Measurements from ENCODE around the gene RRAGA. TPM values are rescaled to one million over a fixed set of nuclear protein-coding genes. Genes with fewer than 3 reads are reported as not detected.

Gene RRAGA
- total RNA-seq, 4 donors from 2014 or later, result 43.2 to 56.0 (median 52.4) TPM

DNA sequence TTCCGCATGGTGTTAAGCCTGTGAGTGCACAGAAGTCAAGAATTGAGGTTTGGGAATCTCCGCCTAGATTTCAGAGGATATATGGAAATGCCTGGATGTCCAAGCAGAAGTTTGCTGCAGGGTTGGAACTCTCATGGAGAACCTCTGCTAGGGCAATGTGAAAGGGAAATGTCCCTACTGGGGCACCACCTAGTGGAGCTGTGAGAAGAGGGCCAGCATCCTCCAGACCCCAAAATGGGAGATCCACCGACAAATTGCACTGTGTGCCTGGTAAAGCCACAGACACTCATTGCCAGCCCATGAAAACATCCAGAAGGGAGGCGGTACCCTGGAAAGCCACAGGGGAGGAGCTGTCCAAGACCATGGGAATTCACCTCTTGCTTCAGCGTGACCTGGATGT lies 12.6 kb upstream of the RRAGA start:
- no peak for TF ChIP-seq CTCF (IDR thresholded peaks at IDR 0.05)
- ATAC-seq (ENCODE audit: low FRiP score) (no peak), DNase-seq (ENCODE audit: low spot score) (no peak)

- no peak for TF ChIP-seq CTCF (IDR thresholded peaks at IDR 0.05)
- DNase-seq (ENCODE audit: low spot score) (no peak), ATAC-seq (ENCODE audit: low FRiP score) (peak; percentile 1)
These were observed 850 bp downstream of the RRAGA start for GRCh38 chr9:19049917-19050636.

DNA sequence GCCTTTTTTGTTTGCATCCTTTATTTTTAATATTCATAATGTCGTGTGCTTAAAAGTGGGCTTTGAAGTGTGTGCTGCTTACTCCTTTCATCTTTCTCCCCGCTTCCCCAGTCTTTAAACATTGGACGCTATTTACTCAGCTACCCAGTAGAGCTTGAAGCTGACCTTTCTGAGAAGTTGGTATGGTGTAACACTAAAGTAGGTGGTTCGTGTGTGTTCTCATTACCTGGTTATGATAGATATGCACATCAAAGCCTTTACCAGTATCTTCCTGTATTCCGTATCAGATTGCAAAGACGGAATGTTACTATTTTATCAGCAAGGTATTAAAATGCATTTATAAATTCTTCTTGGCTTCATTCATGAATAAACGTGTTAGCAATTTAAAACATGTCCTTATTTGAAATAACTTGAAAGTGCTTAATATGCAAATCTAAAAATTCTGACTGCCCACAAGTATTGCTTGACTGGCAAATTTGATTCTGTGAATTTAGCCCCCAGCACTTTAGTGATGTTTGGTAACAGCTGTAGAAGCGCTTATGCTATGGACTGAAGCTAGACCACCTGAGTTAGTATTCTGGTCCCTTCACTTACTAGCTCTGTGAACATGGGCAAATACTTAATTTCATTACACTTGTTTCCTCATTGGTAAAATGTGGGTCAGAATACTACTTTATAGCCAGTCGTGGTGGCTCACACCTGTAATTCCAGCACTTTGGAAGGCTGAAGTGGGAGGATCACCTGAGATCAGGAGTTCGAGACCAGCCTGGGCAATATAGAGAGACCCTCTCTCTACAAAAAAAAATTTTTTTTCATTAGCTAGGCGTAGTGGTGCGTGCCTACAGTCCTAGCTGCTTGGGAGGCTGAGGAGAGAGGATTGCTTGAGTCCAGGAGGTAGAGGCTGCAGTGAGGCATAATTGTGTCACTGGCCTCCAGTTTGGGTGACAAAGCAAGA lies 1.7 kb downstream of the RRAGA start:
- peak; percentile 30 for ATAC-seq (ENCODE audit: low FRiP score)
- no peak for DNase-seq (ENCODE audit: low spot score)
- TF ChIP-seq CTCF (IDR thresholded peaks at IDR 0.05), result no peak

DNA sequence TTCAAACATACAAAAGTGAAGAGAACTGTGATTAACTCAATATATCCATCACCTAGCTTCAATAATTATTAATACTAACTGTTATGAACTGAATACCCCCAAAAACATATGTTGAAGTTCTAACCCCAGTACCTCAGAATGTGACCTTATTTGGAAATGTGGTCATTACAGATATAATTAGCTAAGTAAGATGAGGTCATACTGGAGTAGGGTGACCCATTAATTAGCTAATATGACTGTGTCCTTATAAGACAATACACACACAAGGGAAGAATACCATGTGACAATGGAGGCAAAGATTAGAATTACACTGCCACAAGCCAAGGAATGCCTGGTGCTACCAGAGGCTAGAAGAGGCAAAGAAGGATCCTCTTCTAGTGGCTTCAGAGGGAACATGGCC lies 7.8 kb downstream of the RRAGA start:
- TF ChIP-seq CTCF (IDR thresholded peaks at IDR 0.05), result no peak
- DNase-seq (ENCODE audit: low spot score) (no peak), ATAC-seq (ENCODE audit: low FRiP score) (no peak)

- DNase-seq (ENCODE audit: low spot score) (no peak), ATAC-seq (ENCODE audit: low FRiP score) (no peak)
- no peak for TF ChIP-seq CTCF (IDR thresholded peaks at IDR 0.05)
These were observed 25.0 kb downstream of the RRAGA start for GRCh38 chr9:19074229-19074628.

DNA sequence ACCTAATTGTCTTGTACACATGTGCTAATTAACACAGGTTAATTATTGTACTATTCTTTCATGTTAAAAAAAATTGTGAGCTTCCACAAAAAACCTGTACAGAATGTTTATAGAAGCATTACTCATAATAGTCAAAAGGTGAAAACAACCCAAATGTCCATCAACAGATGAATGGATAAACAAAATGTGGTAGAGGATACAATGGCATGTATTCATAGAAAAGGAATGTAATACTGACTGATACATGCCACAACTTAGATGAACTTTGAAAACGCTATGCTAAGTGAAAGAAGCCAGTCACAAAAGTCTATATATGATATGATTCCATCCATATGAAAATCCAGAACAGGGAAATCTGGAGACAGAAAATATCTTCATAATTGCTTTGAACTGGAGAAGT lies 25.6 kb downstream of the RRAGA start:
- ATAC-seq (ENCODE audit: low FRiP score) (no peak), DNase-seq (ENCODE audit: low spot score) (no peak)

More for the DNA sequence above, 25.6 kb downstream of the RRAGA start:
- no peak for TF ChIP-seq CTCF (IDR thresholded peaks at IDR 0.05)
